ENCODE data around the gene ABRACL.
"Not testable (repeated sequence)": the region's sequence is repeated elsewhere in the genome, so short reads cannot be mapped to it uniquely, and the experiment has no call there.

The ABRACL gene, protein sequence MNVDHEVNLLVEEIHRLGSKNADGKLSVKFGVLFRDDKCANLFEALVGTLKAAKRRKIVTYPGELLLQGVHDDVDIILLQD

DNA sequence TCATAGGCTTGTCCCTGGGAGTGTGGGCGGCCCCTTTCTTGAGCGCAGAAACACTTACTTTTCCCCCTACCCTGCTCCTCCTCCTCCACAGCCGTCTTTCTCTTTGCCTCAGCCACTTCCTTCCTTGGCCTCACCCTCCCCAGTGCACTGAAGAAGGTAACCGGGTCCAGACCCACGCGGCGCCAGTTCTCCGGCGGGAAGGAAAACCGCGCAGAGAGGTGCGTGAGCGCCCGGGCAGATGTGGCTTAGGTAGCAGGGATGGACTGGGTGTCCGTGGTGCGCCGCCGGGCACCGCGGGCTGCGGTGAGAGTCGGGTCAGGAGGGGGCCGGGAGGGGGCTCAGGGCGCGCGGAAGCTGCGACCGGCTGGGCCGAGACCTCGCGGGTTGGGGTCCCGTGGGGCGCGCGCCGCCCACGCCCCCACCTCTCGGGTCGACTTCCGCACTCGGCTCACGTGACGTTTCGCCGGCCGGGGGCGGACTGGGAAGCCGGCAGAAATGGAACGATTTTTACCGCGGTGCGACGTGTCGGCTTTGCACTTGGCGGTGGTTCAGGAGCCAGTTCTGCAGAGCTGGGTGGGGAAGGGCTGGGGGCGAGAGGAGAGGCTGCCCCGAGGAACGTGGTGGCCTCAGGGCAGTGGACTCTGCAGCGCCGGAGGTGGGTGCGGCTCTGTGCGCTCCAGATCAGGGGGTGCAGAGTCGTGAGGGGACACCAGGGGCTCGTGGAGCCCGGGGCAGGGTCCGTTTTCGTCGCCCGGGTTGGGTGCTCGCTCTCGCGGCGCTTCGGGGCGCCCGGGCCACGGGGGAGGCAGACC lies at the start of gene ABRACL:
Gene ABRACL (plus strand): TSS at position 88 of the 812 bp plus-strand sequence. CDS start 5,416 bp downstream, outside the sequence.
- peak; percentile 77 for DNase-seq

DNA sequence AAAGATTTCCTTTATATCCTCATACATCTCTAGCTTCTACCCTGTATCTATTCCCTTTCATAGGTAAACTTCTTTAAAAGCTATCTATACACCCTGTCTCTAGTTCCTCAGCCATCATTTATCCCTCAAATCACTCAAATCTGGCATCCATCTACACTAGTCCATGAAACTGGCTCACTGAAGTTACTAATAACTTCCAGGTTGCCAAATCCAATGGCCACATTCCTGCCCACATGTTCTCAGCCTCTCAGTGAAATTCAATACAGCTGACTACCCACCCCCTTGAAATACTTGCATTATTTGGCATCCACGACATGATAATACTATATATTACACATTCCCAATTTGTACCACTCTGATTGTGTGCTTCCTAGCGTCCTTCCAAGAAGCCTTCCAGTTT lies 49.2 kb upstream of the ABRACL start:
- DNase-seq: peak; percentile 45

DNA sequence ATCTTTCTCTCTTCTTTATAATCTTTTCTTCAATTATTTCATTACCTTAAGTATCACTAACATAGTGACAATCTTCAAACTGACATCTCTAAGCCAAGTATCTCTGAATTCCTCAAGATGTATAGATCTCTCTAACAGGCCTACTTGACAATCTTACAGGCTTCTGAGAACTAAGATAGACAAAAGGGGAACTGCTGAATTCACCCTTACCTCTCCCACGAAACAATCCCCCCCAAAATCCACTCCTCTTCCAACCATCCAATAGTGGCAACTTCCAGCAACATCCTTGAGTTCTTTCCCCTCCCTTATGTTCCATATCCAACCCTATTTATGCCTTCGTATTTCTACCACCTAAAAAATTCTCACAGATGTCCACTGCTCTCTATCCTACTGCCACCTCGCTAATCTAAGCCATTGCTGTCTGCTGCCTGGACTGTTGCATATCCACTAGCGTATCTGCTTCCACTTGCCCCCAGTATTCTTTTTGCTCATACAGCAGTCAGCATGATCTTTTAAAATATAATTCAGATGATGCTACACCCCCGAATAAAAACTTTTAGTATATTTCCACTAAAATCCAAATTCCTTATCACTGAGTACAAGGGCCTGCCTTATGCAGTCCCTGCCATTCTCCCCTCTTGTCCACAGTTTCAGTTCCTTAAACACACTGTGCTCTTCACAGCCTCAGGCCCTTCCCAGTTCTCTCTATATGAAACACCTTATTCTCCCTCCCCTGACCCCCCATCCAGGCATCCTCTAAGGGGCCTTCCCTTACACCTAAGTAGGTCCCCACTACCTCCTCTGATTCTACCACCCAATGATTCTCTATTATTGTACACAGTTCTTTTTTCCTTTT lies 48.5 kb upstream of the ABRACL start:
- DNase-seq: no peak

DNA sequence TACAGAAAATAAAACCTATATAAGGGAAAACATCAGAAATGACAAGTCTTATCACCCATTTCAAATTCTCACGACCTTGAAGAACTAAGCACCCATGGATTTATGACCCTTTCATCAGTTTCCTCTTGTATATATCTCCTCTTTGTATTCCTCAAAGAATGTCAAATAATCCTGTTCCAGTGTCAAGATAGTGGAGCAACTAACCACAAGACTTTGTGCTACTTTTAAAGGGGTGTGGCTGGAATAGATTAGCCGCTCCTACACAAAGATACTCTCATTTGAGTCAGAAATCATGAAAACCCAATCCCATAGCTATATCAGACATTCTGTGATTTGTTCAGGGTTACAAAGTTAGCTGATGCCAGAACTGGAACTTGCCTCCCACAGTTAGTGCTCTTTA lies 47.1 kb upstream of the ABRACL start:
- no peak for DNase-seq

DNA sequence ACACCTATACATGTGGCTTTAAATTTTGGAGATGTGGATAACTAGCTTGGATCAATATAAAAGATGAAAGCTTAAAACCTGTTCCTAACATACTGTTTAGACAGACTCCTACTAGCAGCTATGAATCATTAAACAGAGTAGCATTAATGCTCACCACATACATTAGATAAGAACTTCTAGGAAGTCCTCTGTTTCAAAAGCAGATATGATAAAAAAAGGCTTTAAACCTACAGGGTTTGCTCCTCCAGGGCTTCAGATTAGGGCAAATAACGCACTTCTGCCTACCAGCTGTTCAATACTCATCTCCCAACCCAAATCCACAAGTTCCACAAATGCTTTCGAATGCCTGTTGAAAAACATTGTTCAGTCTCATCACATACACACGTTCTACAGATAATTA lies 42.0 kb upstream of the ABRACL start:
- peak; percentile 33 for DNase-seq

DNA sequence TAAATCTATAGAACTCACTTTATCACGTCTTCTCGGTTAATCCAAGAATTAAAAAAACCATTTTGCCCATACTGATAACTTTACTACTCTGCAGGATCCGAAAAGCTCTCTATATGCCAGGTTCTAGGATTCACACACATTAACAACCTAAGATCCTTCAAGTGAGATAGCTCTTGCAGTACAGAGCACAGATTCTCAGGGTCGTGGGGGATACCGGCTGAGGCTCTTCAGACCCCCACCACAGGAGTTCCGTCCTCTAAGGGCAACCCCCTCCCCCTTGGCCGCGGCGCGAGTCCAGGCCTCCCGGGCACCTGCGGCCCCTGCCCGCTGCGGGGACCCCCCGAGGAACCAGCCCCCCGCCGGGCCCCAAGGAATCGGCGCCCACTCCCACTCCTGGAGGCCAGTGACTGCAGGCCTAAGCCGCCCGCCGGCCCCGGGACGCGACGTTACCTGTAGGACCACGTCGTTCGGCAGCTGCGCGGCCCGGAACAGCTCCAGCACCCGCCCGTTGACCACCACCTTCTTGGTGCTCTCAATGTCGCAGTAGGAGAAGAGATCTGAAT lies 41.4 kb upstream of the ABRACL start:
- DNase-seq: no peak

DNA sequence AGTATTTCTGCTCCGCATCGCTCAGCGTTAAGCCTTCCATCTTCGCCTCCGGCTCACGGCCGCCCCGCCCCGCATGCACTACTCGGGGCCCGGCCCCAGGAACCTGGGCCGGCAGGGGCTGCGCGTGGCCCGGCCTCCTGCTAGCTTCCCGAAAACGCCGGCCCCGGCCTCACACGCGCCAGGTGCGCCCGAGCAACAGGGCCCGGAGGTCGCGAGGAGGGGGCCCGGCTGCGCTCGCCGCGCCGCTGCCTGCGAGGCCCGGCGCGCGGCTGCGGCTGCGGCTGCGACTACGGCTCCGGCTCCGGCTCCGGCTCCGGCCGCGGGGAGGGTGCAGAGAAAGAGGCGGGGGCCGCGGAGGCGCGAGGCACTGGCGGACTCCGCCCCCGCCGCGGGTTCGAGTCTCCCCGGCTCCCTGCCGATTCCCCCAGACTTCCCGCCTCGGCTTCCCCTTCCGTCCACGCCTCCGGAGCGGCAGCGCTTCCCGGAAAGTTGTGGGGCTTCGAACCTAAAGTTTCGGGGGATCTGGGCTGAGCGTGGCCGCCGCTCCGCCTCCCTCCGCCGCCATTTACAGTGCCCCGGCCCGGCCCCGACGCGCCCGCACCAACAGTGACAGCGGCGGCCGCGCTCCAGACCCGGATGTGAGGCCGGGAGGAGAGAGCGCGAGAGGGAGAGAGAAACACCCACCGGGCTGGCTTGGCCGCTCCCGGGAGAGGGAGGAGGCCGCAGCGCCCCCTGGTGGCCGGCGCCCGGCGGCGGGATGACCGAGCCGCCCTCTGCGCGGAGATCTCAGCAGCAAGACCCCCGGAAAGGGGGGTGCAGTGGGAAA lies 40.7 kb upstream of the ABRACL start, which contains the start of gene REPS1:
Gene REPS1 (minus strand): TSS at position 611 of the 826 bp plus-strand sequence. CDS start 571 bp downstream, at position 40.
- peak; percentile 90 for DNase-seq

DNA sequence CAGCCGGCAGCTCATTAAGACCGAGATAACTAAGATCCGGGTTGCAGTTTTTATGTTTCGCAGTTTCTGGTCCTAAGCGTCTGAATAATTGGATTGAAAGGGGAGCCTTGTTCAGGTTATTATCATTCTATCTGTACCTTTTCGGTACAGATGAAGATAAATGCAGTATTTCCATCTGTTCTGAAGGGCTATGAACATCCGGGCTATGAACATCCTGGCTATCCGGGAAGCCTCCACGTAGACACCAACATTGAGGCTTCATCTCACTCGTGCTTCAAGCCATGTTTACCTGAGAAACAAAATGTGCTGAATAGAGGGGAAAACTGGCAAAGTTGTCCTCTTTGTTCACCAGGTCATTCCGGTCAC lies 40.1 kb upstream of the ABRACL start:
- no peak for DNase-seq

DNA sequence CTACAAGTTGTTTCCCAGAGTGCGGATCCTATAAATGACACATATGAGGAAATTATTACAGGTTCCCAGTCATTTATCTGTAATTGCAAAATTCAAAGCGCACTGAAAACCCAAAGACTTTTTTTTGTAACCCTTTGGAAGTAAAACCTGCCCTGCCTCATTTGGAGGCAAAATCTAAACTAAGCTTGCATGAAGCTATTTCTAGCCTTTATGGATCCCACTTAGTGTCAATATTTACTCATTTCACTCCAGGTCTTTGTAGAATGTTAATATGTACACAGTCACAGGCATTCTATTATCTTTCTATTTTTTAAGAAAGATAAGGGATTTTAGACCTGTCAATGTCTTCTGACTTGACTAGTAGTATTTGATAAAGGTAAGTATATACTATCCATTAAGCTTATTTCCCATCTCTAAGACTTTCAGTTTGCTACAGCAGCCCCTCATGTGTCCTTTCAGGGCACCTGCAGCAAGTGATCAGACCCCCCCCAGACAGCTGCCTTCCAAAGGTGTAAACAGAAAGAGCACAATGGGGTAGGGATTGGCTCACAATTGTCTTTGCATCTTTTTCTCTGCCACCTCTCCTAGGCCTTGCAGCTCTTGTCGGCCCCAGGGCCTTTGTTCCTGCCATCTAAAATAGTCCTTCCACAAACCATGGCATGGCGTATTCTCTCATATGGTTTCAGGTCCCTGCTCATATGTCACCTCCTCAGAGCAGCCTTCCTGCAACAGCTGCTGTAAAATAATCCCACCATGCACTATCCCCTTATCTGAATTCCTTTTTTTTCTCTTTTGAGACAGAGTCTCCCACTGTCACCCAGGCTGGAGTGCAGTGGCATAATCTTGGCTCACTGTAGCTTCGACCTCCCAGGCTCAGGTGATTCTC lies 39.2 kb upstream of the ABRACL start:
- DNase-seq: no peak

DNA sequence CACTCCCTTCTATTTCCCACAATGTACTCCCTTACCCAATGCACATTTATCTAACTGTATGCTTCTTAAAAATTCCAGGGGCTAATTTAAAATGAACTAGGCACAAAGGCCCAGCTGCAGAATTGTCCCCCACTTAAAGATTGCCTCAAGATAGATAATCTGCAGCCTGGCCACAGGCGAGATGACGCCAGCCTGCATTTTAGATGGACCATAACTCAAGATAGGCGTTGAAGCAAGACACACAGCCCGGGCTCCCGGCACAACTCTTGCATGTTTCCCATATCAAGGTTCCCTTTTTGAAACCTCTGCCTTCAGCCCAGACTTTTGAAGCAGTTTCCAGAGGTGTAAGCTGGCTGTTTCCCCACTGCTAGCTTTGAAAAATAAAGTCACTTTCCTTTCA lies 37.3 kb upstream of the ABRACL start:
- DNase-seq: no peak

DNA sequence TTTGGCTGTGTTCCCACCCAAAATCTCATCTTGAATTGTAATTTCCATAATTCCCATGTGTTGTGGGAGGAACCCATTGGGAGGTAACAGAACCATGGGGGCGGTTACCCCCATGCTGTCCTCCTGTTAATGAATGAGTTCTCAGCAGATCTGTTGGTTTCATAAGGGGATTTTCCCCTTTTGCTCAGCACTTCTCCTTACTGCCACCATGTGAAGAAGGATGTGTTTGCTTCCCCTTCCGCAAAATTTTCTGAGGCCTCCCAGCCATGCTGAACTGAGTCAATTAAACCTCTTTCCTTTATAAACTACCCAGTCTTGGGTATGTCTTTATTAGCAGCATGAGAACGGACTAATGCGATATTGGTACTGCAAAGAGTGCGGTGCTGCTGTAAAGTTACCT lies 35.6 kb upstream of the ABRACL start:
- DNase-seq: not testable (repeated sequence)

DNA sequence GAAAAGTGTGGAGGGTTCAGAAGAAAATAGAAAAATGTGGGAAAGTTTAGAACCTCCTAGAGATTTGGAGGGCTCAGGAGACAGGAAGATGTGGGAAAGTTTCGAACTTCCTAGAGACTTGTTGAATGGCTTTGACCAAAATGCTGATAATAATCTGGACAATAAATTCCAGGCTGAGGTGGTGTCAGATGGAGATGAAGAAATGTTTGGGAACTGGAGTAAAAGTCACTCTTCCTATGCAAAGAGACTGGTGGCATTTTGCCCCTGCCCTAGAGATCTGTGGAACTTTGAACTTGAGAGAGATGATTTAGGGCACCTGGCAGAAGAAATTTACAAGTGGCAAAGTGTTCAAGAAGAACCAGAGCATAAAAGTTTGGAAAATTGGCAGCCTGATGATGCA lies 35.1 kb upstream of the ABRACL start:
- DNase-seq: not testable (repeated sequence)

DNA sequence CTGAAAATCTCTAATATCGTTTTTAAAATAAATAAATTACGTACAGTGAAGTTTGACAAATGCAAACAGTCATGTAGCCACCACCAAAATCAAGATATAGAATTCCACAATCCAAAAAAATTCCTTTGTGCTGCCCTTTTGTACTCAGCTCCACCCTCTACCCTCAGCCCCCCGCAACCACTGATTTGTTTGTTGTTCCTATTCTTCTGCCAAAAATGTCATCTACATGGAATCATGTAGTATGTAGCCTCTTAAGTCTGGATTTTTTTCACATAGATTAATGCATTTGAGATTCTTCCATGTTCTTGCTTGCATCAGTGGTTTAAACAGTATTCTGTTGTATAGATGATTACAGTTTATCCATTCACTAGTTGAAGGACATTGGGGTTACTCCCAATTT lies 32.0 kb upstream of the ABRACL start:
- DNase-seq: no peak

DNA sequence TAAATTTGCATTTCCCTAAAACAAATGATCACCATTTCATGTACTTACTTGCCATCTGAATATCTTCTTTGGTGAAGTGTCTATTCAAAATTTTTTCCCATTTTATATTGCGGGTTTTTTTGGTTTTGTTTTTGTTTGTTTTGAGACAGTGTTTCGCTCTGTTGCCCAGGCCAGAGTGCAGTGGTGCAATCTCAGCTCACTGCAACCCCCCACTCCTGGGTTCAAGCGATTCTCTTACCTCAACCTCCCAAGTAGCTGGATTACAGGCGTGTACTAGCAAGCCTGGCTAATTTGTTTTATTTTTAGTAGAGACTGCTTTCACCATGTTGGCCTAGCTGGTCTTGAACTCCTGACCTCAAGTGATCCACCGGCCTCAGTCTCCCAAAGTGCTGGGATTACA lies 31.4 kb upstream of the ABRACL start:
- DNase-seq: no peak

DNA sequence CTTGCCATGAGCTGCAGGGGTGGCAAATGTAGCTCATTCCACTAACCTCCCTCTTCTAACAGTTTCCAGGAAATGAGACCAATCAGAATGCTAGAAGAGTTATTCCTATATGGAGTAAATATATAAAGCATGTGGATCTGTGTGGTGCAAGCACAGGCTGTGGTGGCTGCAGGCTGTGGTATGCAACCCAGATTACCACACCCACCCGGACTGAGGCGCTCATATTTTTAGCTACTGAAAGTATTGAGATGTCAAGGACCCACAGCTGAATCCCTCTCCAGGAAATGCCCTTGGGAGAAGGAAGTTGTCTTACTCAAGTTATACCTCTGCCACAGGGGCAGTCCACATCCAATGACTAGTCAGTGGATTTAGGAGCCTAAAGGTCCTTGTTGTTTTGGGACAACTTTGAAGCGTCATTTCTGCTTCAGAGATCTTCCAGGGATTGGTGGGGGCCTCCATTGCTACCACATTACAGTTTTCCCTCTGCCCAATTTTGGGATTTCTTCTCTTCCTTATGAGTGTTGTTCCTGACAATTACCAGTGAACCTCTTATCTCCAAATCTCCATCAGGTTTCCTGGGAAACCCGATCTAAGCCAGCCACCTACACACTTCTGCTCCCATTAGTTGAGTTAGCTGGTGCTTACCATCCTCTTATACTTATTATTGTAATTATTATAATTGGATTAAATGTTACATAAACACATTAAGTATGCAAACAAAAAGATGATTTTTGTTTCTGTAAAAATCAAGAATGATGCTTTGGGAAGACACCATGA lies 28.4 kb upstream of the ABRACL start:
- peak; percentile 23 for DNase-seq

DNA sequence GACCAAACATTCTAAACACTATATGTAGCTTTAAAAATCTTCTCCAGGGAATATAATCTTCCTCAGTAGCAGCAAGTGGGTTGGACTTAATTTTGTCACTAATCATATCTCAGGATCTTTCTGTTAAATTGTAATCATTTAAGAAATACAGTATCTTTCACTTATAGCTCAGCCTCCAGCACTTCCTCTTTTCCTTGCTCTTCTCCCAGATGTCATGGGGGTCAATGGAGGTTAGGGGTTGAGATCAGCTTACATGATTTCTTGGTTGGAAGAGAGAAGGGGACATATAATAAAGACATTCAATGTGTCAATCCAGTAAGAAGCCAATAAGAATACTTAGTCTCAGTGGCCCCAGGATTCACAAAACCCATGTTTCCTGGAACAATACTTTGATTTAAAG lies 24.8 kb upstream of the ABRACL start:
- DNase-seq: no peak

DNA sequence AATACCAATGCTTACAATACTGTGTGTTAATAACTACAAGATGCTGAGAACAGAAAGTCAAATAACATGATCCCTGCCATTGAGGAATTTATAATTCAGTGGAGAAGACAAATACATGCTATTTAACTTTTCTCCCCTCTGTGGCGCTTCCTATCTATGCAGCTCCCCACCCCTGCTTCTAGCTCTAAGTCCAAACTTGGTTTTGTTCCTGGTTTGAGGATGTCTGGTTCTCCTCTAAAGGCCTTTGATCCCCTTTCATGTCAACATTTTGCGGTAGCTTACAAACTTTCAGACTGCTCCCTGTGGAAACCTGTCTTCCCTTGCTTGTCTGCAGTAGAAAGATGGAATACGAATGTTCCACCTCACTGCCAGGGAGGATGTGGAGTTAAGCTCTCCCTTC lies 22.1 kb upstream of the ABRACL start:
- DNase-seq: no peak

DNA sequence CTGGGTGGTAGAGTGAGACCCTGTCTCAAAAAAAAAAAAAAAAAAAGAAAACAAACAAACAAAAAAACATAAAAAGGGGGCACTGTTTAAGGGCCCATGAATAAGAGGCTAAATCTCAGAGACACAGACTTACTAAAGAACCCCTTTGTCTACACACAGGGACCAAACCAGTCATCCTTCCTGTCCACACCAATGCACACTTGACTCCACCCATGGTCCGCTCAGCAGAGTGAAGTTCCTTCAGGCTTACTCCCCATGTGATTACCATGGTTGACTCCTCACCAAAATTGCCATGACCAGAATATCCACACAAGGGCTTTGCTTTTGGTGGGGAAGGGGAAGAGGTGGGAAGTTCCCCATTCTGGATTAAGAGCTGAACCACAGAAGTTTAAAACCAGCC lies 21.1 kb upstream of the ABRACL start:
- no peak for DNase-seq

DNA sequence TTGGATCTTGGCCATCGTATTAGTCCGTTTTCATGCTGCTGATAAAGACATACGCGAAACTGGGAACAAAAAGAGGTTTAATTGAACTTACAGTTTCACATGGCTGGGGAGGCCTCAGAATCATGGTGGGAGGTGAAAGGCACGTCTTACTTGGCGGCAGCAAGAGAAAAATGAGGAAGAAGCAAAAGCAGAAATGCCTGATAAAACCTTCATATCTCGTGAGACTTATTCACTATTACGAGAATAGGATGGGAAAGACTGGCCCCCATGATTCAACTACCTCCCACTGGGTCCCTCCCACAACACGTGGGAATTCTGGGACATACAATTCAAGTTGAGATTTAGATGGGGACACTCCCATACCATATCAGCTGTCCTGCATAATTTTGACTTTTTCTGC lies 20.4 kb upstream of the ABRACL start:
- DNase-seq: no peak

DNA sequence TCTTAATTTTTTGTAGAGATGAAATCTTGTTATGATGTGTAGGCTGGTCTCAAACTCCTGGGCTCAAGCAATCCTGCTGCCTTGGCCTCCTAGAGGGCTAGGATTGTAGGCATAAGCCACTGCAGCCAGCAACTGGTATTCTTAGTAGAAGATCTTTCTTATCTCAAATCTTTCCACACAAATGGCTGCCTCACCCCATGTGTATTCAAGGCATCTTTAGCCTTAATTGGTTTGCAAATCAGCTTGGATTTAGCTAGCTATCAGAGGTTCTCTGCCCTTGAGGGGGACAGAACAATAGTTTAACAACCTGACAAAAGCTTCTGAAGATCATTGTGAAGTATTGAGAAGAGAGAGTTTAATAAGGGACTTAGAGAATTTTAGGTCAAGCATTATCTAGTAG lies 17.9 kb upstream of the ABRACL start:
- DNase-seq: no peak

DNA sequence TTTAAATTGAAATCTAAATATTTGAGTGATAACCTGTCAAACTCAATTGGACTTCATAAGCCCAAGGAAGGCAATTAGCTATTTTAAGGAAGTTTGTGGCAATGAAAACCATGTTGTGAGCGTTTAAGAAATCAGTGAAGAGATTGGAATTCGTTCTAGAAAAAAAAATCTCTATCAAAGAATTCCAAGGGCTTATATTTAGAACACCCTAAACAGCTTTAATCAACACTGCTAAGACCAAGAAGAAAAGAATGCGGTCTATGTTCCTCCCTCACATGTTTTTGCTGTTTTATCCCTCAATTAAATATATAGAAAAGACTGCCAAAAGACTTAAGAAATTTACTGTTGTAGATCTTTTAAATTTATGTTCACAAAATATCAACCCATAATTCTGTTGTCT lies 16.6 kb upstream of the ABRACL start:
- DNase-seq: no peak

All from EL (cell line).